GM19372 (cell line): ENCODE measurements around the gene RTL10.

Experiments
- ATAC-seq: cut with Tn5 transposase; IDR thresholded peaks from one replicate; pipeline ENCODE4 v1.9.1; 2021; ENCODE audit warnings: mild to moderate bottlenecking, low read depth, moderate library complexity; ENCODE audit not compliant: unreplicated experiment

Gene RTL10

DNA sequence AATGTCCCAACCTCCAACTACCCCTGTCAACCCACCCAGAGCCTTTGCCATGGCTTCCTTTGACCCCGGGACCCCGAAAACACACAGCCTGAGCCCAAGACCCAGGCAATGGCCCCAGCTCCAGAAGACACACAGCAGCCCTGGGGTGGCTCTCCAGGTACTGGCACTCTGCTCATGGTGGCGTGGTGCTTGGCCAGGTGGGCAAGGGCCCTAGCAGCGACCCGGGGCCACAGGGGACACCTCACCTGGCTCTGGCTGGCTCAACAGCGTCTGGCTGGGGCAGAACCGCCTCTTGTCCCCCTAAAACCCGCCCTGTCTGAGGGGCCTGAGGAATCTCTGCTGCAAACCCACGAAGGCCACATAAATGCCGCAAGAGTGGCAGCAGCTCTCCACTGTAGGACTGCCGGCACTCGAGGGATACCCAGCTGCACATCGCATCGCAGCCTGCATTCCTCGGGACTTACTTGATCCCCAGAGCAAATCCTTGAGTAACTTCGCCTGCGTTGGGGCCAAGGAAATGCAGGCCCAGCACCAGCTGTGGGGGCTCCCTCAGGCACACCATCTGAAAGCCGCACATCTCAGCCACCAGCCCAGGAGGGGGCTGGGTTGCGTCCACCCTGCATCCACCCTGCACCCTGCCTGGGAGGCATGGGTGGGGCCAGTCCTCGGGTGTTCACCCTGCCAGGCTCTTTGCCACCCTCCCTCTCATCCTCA is 23.1 kb upstream of the RTL10 start:
- ATAC-seq = no peak

DNA sequence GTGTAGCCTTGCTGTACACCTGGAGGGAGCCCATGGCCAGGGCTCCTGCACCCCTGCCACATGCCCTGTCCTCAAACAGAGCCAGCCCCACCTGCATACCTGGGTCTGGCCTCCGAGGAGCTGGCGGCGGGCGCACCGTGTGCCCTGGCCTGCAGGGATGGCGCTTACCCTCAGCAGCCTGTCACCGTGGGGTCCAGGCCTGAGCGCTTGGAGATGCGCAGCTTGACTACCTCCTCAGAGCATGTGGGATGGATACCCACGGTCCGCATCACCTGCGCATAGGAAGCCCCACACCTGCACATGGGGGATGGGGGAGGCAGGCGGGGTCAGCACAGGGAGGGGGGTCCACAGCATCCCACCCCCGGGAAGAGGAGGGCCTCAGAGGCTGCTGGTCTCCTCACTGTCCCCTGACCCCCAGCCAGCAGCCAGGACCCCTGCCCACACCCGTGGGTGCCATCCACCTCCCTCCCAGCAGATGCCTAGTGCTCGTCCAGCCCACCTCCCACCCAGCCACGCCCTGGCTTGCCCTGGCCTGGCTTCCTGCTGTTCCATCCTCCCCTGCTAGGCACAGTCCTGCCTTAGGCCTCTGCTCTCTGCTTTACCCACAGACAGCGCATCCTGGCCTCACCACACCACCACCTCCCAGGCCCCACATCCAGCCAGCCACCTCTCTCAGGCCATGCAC is 22.4 kb upstream of the RTL10 start:
- no peak for ATAC-seq

DNA sequence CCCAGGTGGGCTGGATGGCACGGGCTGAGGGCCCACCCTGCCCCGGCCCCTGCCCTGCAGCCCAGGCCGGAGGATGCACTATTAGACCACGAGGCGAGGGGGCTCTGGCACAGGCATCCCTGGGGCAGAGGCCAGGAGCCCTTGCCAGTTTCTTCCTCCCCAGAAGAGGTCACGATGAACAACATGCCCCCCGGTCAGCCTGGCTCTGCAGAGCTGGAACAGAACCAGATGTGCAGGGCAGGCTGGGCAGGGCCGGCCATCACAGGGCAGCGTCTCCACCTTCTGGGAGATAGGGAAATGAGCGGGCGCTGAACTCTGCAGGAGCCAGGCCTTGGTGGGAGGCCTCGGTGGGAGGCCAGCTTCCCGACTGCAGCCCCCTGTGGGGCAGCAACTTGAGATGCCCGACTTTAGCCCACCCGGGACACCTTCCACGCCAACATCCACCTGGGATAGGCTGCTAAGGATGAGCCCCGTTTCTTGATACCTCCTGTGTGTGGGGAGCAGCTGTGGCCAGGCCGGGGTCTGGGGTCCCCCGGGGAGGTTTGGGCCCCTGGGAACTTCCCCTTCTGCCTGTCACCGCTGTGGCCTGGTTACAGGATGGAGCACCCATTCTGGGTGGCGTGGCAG is 21.8 kb upstream of the RTL10 start:
- ATAC-seq = no peak

DNA sequence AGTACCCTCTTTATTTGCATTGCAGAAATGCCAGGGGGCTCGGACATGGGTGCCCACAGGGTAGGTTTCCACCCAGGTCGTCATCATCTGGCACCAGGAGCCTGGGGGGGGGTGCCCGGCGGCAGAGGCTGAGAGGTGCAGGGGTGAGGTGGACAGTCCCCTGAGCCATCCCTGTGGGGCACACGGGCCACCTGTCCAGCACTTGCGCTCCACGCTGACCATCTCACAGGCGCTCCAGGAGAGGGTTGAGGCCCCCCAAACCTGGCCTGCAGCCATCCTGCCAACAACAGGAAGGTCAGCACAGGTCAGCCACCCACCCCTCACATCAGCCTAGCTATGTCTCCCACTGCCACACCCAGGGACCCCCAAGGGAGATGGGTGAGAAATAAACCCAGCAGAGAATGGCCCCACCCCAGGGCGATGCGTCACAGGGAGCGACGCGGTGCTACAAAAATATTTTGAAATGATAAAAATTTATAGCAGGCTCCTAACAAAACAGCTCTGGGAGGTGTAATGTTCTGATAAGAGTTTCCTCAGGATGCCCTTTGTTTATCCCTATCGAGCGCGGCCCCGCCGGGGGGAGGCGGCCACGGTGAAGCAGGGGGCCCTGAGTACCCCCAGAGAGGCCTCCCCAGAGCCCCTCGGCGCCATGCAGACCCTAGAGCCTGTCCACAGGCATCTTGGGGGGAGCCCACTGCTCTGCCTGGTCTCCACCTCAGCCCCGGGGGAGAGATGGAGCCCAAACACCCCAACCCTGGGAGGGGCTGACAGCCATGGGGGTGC is 21.0 kb upstream of the RTL10 start:
- ATAC-seq = no peak

DNA sequence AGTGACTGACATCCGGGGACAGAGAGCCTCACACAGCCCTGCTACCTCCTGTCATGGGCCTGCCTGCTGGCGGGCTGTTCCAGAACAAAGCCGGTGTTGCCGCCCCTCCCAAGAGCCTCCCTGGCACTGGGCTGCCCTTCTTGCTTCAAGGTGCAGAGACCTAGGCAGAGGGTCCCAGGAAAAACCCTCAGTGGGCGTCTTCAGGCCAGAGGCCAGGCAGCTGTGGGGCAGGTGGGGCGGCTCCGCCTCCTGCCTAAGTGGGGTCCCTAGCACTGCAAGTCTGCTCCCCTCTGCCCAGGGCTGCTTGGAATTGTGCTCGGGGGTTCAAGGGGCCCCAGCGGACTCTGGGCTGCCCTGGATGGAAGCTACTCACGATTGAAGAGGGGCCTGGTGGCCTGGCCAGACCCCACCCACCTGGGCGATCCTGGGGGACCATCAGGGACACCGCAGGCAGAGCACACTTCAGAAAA is 20.4 kb upstream of the RTL10 start:
- ATAC-seq = no peak

DNA sequence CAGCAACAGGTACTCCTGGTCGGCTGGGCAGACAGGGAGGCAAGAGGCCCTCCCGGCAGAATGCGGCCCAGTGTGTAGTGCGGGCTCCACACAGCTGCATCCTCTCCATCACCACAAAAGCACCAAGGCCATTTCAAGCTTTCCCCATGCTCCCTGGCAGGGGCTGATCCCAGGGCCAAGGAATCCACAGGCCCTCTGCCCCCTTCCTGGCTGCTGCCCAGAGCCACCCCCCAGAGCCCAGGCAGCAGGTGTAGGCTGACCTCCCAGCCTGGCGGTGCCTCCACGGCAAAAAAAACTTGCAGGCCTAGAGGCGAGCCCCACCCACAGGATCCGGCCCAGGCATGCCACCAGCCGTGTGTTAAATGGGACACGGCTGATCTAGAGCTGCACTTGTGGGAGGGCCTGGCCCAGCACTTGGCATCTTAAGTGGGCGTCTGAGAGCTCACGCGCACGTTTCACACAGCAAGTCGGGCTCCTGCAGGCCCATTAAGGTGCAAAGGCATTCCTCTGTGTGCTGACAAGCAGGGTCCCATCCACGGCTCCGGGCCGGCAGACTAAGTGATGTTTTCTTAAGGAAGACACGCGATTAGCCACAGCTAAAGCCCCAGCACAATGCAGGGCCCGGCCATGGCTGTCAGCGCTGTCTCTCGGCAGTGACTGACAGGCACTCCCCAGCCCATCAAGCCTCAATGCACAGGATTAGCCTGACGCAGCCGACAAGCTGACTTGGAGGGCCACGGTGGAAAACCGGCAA is 19.8 kb upstream of the RTL10 start:
- ATAC-seq = no peak

DNA sequence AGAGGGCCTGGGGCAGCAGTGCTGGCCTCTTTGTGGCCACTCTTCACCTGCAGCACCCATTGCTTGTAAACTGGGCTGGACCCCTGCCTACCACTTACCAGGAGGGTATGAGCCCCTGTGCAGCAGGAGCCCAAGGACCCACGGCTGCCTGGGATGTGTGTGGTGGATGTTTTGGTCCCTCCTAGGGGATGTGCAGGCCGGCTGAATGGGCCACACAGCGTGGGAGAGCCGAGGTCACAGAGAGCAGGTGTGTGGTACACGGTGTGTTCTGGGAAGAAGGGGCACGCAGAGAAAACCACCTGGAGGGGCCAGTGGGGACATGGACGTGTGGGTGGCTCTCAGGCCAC is 19.3 kb upstream of the RTL10 start:
- ATAC-seq = no peak

DNA sequence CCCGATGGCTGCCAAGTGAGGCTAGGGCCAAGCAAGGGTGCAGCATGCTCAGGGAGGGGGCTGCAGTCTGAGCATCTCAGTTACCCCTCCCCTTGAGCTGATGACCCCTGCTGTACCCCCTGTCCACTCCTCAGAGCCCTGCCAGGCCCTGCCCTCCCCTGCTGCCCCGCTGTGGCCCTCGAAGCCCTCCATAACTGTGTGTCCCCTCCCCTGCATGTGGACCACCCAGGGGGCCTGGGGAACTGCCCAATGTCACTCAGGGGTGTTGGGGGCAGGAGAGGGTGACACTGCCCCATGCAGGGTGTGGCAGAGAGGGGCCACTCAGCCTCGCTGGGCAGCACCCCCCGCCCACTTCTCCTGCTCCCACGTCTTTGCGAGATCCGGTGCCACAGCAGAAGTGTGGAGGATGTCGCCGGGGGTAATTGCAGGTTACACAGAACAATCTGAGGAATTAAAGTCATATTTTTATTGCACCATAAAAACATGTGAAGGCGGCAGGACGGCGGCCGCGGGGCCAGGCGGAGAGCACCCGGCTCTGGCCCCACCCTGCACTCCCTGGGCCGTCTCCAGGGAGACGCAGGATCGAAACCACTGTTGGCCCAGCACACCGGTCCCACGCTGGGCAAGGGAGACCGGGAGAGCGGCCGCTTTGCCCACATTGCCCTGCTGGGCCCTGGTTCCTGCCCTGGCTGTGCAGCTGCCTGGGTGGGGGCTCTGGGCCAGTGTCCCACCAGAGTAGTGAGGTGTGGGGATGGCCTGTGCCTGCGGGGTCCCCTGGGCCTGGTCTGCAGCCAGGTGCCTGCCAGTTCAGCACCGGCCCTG is 18.7 kb upstream of the RTL10 start:
- ATAC-seq = no peak

DNA sequence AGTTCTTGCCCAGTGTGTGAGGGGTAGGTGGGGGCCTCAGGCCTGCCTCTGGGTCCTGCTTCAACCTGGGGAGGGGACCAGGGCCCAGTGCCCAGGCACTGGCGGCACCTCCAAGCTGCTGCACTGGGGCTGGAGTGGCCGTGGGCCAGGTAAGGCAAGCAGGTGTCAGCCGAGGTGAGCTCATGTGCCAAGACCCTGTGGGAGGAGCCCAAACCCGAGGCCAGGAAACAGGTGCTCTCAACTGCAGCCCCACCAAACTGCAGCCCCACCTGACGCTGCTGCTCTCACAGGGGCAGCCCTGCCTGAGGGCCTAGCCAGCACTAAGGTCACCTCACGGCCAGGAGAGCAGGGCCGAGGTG is 18.1 kb upstream of the RTL10 start:
- no peak for ATAC-seq

DNA sequence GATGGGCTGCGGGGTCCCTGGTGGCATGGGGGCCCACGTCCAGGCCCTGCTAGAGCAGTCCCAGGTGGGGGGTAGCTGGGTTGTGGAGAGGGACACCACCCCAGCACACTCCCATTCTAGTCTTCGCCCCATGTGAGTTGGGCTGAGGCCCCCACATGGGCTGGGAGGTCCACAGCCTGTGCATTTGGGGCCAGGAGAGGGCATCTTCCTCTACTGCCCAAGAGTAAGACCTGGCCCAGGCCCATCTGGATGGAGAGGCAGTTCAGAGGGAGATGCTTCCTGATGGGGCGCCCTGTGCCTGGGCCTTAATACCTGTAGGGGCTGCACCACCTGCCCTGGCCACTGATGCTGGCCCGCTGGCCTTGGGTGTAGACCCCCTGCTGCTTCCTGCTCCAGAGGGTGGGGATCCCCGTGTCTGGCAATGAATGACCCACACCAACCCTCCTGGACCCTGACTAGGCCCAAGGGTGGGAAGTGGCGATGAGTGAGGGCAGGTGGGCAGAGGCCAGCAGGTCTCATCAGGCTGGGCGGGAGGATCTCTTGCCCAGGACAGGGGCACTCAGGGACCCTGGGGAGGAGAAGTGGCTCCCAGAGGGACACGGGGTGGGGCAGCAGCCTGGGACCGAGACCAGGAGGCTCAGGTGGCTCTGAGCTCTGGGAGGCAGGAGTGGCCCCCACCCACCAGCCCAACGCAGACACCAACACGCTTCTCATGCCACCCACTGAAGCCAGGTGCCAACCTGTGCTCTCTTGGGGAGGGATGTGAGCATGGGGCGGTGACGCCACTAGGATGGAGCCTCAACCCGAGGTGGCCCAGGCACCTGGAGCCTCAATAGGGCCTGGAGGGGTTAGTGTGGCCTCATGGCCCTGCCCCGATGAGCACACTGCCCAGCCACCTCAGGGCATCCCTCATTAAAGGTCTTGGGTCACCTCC is 17.4 kb upstream of the RTL10 start:
- ATAC-seq = no peak

DNA sequence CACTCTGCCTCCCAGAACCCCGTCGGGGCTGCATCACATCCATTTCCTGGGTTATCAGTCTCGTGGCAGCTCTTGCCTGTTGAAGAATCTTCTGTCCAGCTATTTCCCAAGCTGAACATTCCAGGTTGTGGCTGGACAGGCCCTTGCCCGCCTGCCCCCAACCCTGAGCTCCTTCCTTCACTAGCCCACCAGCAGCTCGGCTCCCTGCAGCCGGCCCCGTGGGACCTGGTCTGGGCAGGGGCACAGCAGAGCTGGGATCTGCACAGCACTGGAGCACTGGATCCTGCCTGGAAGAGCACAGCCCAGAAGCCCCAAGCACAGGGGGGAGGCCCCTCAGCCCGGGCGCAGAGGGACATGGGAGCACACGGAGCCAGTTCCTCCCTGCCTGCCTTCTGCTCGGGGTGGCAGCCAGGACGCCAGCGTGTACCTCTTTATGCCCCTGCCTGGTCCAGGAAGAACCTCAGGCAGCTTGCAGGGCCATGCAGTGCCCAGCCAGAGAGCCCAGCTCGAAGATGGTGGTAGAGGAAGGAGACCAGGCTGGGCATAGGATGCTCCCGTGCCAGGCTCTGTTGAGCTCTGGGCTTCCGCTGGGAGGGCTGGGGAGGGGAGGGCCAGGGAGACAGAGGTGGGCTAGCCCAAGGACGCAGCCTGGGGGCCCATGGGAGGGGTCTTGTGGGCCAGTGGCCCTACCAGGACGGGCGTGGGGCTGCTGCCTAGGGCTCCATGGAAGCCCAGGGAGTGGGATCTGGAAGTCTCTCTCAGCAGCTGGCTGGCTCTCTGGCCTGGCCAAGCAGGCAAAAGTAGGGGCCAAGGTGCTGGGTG is 16.6 kb upstream of the RTL10 start:
- no peak for ATAC-seq

DNA sequence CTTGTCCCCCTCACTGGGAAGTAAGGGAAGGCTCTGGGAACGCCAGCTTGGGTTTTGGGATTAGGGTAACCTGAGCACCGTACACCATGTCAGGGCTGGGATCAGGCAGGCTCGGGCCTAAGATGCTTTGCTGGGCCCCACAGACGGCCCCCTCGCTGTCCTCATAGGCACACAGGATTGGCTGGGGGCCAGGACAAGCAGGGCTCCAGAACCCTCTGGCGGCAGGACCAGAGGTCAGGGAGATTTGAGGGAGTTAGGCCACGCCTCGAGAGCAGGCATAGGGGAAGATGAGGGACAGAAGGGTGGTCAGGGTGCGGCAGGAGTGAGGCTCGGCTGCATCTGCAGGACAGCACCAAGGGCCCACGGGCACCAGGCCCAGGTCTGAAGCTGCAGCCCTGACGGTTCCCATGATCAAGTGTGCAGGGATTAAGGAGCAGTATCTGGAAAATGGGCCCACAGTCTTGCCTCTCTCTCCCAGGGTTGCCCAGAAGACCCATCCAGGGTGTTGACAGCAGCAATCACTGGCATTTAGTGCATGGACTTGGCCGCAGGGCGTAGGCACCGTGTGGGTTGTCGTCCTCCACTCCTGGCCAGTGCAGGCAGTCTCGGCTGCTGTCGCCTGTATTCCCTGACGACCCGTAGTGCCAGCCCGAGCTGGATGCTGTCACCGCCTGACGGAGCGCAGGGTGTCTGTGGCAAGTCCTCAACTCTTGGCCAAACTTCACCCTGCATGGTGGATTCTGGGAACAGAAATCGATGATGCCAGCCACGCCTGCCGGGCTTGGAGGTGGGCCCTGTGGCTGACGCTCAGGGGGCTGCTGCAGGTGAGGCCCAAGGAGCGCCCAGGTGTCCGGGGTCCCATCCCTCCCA is 15.7 kb upstream of the RTL10 start:
- ATAC-seq = no peak

DNA sequence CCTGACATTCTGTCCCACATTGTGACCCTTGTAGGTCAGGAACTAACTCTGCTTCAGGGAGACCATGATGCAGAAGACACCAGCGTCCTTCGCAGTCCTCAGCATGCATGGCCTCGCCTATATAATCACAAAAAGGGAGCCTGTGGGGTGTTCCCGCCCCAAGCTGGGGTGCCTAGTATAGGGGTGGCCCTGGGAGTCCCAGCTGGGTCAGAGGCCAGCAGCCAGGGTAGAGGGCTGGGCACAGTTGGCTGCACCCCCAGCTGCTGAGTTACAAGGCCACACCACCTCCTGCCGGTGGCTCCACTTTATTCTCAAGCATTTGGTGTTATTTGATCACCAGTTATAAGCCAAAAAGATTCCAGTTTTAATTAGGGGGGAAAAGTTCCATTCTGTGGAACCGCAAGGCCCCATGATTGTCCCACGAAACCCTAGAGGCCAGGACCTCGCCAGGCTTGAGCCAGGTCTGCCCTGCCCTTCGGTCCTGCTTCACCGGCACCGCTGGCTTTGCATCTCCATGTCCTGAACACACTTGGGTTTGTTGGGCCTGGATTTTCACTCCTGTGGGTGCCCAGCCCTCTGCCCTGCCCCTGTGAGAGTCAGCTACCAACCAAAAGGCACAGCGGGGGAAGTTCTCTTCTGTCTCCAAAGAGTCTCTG is 15.0 kb upstream of the RTL10 start:
- no peak for ATAC-seq

DNA sequence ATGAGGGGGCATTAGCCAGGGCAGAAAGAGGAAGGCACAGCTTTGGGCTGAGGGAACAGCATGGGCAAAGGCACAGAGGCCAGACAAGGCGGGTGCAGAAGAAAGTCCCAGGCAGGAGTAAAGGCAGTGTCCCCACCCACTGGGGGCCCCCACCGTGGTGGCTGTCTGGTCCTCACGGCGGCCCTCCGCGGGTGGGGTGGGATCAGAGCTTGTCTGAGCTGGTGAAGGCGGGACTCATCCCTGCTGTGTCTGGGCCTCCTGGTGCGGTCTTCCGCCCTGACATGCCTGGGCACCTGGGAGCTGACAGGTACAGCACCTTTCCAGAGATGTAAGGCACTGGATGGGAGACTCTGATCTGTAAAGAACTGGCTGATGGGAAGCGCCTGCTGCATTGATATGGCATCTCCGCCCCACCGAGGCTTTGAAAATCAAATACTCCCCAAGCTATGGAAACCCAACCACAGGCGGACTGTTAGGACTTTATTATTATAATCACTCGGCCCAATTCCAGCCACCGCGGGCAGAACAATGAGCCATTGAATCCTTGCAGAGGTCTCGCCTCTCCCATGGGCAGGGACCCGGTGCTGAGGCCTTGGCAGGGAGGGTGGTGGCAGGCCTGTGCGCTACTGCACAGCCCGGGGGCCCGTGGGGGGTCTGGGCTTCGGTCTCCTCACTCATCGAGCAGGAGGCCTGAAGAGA is 14.2 kb upstream of the RTL10 start:
- no peak for ATAC-seq

DNA sequence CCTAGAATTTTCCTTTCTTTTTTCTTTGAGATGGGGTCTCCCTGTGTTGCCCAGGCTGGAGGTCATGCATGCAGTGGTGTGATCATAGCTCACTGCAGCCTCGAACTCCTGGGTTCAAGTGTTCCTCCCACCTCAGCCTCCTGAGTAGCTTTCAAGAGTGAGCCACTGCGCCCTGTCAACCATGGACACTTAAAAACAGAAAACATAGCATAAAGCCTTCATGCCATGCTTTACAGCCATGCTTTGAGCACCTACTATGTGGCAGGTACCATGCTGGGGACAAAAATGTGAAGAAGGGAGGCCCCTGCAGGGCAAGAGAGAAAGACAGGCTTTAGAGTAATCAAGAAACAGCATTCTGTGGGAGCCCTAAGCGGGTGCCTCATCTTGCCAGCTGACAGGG is 13.7 kb upstream of the RTL10 start:
- no peak for ATAC-seq

DNA sequence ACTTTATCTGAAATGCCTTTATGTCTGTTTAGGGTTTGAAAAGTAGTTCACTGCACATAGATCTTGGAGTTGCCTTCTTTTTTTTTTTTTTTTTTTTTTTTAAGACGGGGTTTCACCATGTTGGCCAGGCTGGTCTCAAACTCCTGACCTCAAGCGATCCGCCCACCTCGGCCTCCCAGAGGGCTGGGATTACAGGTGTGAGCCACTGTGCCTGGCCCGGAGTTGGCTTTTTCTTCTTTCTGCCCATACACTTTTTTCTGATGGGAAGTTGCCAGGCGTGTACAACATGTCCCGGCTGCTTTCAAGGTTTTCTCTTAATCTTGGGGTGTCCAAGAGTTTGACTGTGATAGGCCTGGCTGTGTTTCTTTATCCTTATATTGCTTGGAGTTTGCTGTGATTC is 12.9 kb upstream of the RTL10 start:
- ATAC-seq = no peak
